Neural cell (in vitro differentiated cells): ENCODE results near the gene EXOC1. TPM values are rescaled to one million over a fixed set of nuclear protein-coding genes. Genes with fewer than 3 reads are reported as not detected.

Experiments
- H2AFZ ChIP-seq: fragments of 200-600, 300-800 bp; sonication (generic), shearing (Covaris generic); 2 replicates; pipeline ENCODE4 v1.6.0; 2014; ENCODE audit warnings: low read depth, mild to moderate bottlenecking, antibody characterized with exemption, low read length, moderate library complexity
- H3F3A ChIP-seq: fragments of 200-600 bp; shearing (Covaris generic); 2 replicates; pipeline ENCODE4 v1.6.1; 2016; ENCODE audit warnings: mild to moderate bottlenecking, moderate library complexity, mixed read lengths, antibody characterized with exemption, low read length; ENCODE audit not compliant: insufficient read depth, poor library complexity, severe bottlenecking
- H3K27ac ChIP-seq: fragments of 200-600, 300-800 bp; sonication (generic), shearing (Covaris generic); 2 replicates; pipeline ENCODE4 v1.5.1; 2014; ENCODE audit warnings: mild to moderate bottlenecking, low read length, moderate library complexity
- H3K27me3 ChIP-seq: fragments of 300-800, 200-600 bp; sonication (generic), shearing (Covaris generic); 2 replicates; pipeline ENCODE4 v1.6.0; 2014; ENCODE audit warnings: mild to moderate bottlenecking, low read depth, low read length, moderate library complexity; ENCODE audit not compliant: insufficient read depth
- H3K36me3 ChIP-seq: fragments of 300-800, 200-600 bp; sonication (generic), shearing (Covaris generic); 2 replicates; pipeline ENCODE4 v1.5.1; 2014; ENCODE audit warnings: mild to moderate bottlenecking, antibody characterized with exemption, low read length, moderate library complexity; ENCODE audit not compliant: insufficient read depth
- H3K4me2 ChIP-seq: fragments of 300-800, 200-600 bp; sonication (generic), shearing (Covaris generic); 2 replicates; pipeline ENCODE4 v1.6.0; 2014; ENCODE audit warnings: mild to moderate bottlenecking, low read length
- H3K4me3 ChIP-seq: fragments of 300-800, 200-600 bp; sonication (generic), shearing (Covaris generic); 2 replicates; pipeline ENCODE4 v1.5.1; 2014; ENCODE audit warnings: mild to moderate bottlenecking, low read length, moderate library complexity
- H3K79me2 ChIP-seq: fragments of 200-600 bp; shearing (Covaris generic); replicated peaks from 2 replicates; pipeline ENCODE4 v1.6.0; 2014; ENCODE audit warnings: mild to moderate bottlenecking, low read length, moderate library complexity; ENCODE audit not compliant: insufficient read depth
- H3K9ac ChIP-seq: fragments of 300-800, 200-600 bp; sonication (generic), shearing (Covaris generic); 2 replicates; pipeline ENCODE4 v1.6.1; 2016; ENCODE audit warnings: mild to moderate bottlenecking, low read length, mixed read lengths
- H3K9me2 ChIP-seq: fragments of 200-600 bp; shearing (Covaris generic); 2 replicates; pipeline ENCODE4 v1.6.1; 2016; ENCODE audit warnings: mild to moderate bottlenecking, low read length, mixed read lengths; ENCODE audit not compliant: insufficient read depth
- H3K9me3 ChIP-seq: fragments of 200-600, 300-800 bp; sonication (generic), shearing (Covaris generic); 2 replicates; pipeline ENCODE4 v1.6.1; 2016; ENCODE audit warnings: mild to moderate bottlenecking, mixed run types, low read length, moderate library complexity, mixed read lengths
- H4K20me1 ChIP-seq: fragments of 200-600 bp; shearing (Covaris generic); 2 replicates; pipeline ENCODE4 v1.6.1; 2016; ENCODE audit warnings: mild to moderate bottlenecking, mixed run types; ENCODE audit not compliant: insufficient read depth
- CTCF ChIP-seq: fragments of 450-650 bp; IDR thresholded peaks from 2 replicates; pipeline ENCODE4 v1.5.1; 2014; ENCODE audit warnings: antibody characterized with exemption, mild to moderate bottlenecking, moderate library complexity; ENCODE audit not compliant: poor library complexity, severe bottlenecking
- EP300 ChIP-seq: fragments of 450-650 bp; conservative IDR thresholded peaks from 2 replicates; pipeline ENCODE4 v1.6.1; 2014; ENCODE audit warnings: antibody characterized with exemption, mild to moderate bottlenecking, moderate library complexity; ENCODE audit not compliant: poor library complexity, severe bottlenecking
- EZH2 ChIP-seq: fragments of 200-600, 300-800 bp; shearing (Covaris generic), sonication (generic); IDR thresholded peaks from 2 replicates; pipeline ENCODE4 v1.6.1; 2014; ENCODE audit warnings: antibody characterized with exemption, low read length, borderline replicate concordance, mild to moderate bottlenecking; ENCODE audit not compliant: insufficient read depth, poor library complexity, severe bottlenecking
- MXI1 ChIP-seq: fragments of 450-650 bp; conservative IDR thresholded peaks from 2 replicates; pipeline ENCODE4 v1.6.1; 2014; ENCODE audit warnings: antibody characterized with exemption, mild to moderate bottlenecking; ENCODE audit not compliant: poor library complexity, severe bottlenecking
- POLR2AphosphoS5 ChIP-seq: IDR thresholded peaks from 2 replicates; pipeline ENCODE4 v1.6.1; 2012
- RAD21 ChIP-seq: fragments of 450-650 bp; conservative IDR thresholded peaks from 2 replicates; pipeline ENCODE4 v1.6.1; 2014; ENCODE audit warnings: antibody characterized with exemption, mild to moderate bottlenecking, moderate library complexity
- REST ChIP-seq: IDR thresholded peaks from 2 replicates; pipeline ENCODE4 v1.6.1; 2012; ENCODE audit warnings: borderline replicate concordance
- SMC3 ChIP-seq: fragments of 450-650 bp; conservative IDR thresholded peaks from 2 replicates; pipeline ENCODE4 v1.6.1; 2014; ENCODE audit warnings: antibody characterized with exemption, mild to moderate bottlenecking, moderate library complexity; ENCODE audit not compliant: poor library complexity
- TAF1 ChIP-seq: IDR thresholded peaks from 2 replicates; pipeline ENCODE4 v1.6.1; 2012; ENCODE audit warnings: low read depth
- polyA plus RNA-seq: library from polyadenylated mRNA; depleted of rRNA; stranded (reverse); fragments of >200 nt; gene quantifications from 2 replicates; pipeline ENCODE4 v1.2.3, GENCODE V29; 2014

Gene EXOC1
- polyA plus RNA-seq, 1 donor from 2014 or later, result 106 TPM

- H3K9me2 ChIP-seq, result no peaks in the 10 kb centered on the region
- H2AFZ ChIP-seq, result no peak overlapping the region
- no peak overlapping the region for H3K4me3 ChIP-seq
- H3K4me2 ChIP-seq, result no peak overlapping the region
- no peaks in the 10 kb centered on the region for H3K27me3 ChIP-seq
- H3K79me2 ChIP-seq, result no peaks in the 10 kb centered on the region
- H3K27ac ChIP-seq, result no peak overlapping the region
- H4K20me1 ChIP-seq, result no peaks in the 10 kb centered on the region
- no peak overlapping the region for H3K9ac ChIP-seq
- no peaks in the 10 kb centered on the region for H3F3A ChIP-seq
- peaks cover 7% of the 10 kb centered on the region for H3K36me3 ChIP-seq
- no peaks in the 10 kb centered on the region for H3K9me3 ChIP-seq
- TF ChIP-seq CTCF (no peak), EZH2 (no peak), RAD21 (no peak), EP300 (no peak), TAF1 (no peak), POLR2AphosphoS5 (no peak), SMC3 (no peak), REST (no peak), MXI1 (no peak)
Observed at GRCh38 chr4:55906323-55906722, 52.9 kb downstream of the EXOC1 start.

GRCh38 chr4:55906989-55907388 lies 53.5 kb downstream of the EXOC1 start:
- Histone ChIP-seq H3F3A (no peaks in the 10 kb centered on the region), H3K36me3 (peaks cover 6% of the 10 kb centered on the region), H3K27me3 (no peaks in the 10 kb centered on the region), H4K20me1 (no peaks in the 10 kb centered on the region), H3K27ac (no peak overlapping the region), H3K4me2 (no peak overlapping the region), H3K4me3 (no peak overlapping the region), H3K79me2 (no peaks in the 10 kb centered on the region), H3K9me2 (no peaks in the 10 kb centered on the region), H3K9me3 (no peaks in the 10 kb centered on the region), H2AFZ (no peak overlapping the region), H3K9ac (no peak overlapping the region)
- TF ChIP-seq TAF1 (no peak), MXI1 (no peak), POLR2AphosphoS5 (no peak), EP300 (no peak), RAD21 (no peak), EZH2 (no peak), REST (no peak), SMC3 (no peak), CTCF (no peak)
